B cell (primary cell): ENCODE data around the gene LZTFL1. TPM values are rescaled to one million over a fixed set of nuclear protein-coding genes. Genes with fewer than 3 reads are reported as not detected.

Experiments
- ATAC-seq: fragments of 200-7000 bp; cut with Tn5 transposase; one replicate; pipeline ENCODE4 v1.10.0; 2021; ENCODE audit warnings: low read depth, mild to moderate bottlenecking, moderate number of reproducible peaks, moderate library complexity
- CTCF ChIA-PET: fragments of 350-600 bp; sonication (Branson Sonifier 250); formaldehyde crosslinking; loops from one replicate; lab custom pipeline; 2021; ENCODE audit warnings: antibody characterized with exemption, inconsistent platforms; lab: Charles Lee
- POLR2A ChIA-PET: fragments of 350-600 bp; sonication (Branson Sonifier 250); formaldehyde crosslinking; loops from one replicate; lab custom pipeline; 2021; ENCODE audit warnings: antibody characterized with exemption; lab: Charles Lee
- DNase-seq: peaks from one replicate; pipeline ENCODE4 v3.0.0; 2013
- H2AFZ ChIP-seq: 2 replicates; pipeline ENCODE4 v1.6.1; 2012; ENCODE audit warnings: mild to moderate bottlenecking, low read depth, low read length; ENCODE audit not compliant: insufficient read depth, poor library complexity, severe bottlenecking
- H3K27ac ChIP-seq, 2 donors: 1 replicate in 1 of 2; 2 replicates in 1 of 2; pipeline ENCODE4 v1.5.1; 2012 to 2013; ENCODE audit warnings: low read length in 2 of 2, mild to moderate bottlenecking in 2 of 2, moderate library complexity in 1 of 2
- H3K27me3 ChIP-seq, 4 experiments: fragments of 200-600 bp in 1 of 4; sonication (generic) in 1 of 4; replicated peaks in 1 of 4; 1 replicate in 2 of 4; 2 replicates in 2 of 4; pipeline versions ENCODE4 v1.6.1 to v1.7.0; 2013 to 2016; ENCODE audit warnings: low read length in 3 of 4, mild to moderate bottlenecking in 2 of 4, mixed read lengths in 1 of 4, moderate library complexity in 1 of 4; ENCODE audit not compliant: insufficient read depth in 4 of 4, control insufficient read depth in 3 of 4; ENCODE audit errors: control extremely low read depth in 1 of 4
- H3K36me3 ChIP-seq, 2 experiments: replicated peaks in 1 of 2; 1 replicate in 1 of 2; 2 replicates in 1 of 2; pipeline versions ENCODE4 v1.6.1 to v1.7.1; 2013; ENCODE audit warnings: low read length in 1 of 2; ENCODE audit not compliant: insufficient read depth in 2 of 2, control insufficient read depth in 1 of 2; ENCODE audit errors: control extremely low read depth in 1 of 2, extremely low read depth in 1 of 2
- H3K4me1 ChIP-seq, 2 donors: fragments of 200-600 bp in 1 of 2; sonication (generic) in 1 of 2; 1 replicate in 1 of 2; 2 replicates in 1 of 2; pipeline versions ENCODE4 v1.5.1 to v1.6.1; 2013 to 2017; ENCODE audit warnings: low read length in 2 of 2; ENCODE audit not compliant: control insufficient read depth in 2 of 2, insufficient read depth in 2 of 2
- H3K4me2 ChIP-seq: replicated peaks from 2 replicates; pipeline ENCODE3; 2012; ENCODE audit warnings: mild to moderate bottlenecking, low read depth, low read length; ENCODE audit not compliant: poor library complexity, severe bottlenecking
- H3K4me3 ChIP-seq, 5 experiments: fragments of 200-600 bp in 1 of 5; sonication (generic) in 1 of 5; 1 replicate in 3 of 5; 2 replicates in 2 of 5; pipeline versions ENCODE4 v1.5.1 to v1.7.0; 2011 to 2016; ENCODE audit warnings: low read length in 4 of 5, mild to moderate bottlenecking in 4 of 5, low read depth in 2 of 5, control low read depth in 1 of 5, moderate library complexity in 1 of 5; ENCODE audit not compliant: insufficient read depth in 1 of 5; ENCODE audit errors: control extremely low read depth in 1 of 5, extremely low read depth in 1 of 5
- H3K79me2 ChIP-seq: fragments of 200-600 bp; sonication (generic); one replicate; pipeline ENCODE4 v1.6.0; 2016; ENCODE audit warnings: low read length; ENCODE audit not compliant: control insufficient read depth, insufficient read depth
- H3K9ac ChIP-seq: fragments of 200-600 bp; sonication (generic); 2 replicates; pipeline ENCODE4 v1.6.1; 2017; ENCODE audit warnings: mild to moderate bottlenecking, low read length, moderate library complexity
- H3K9me3 ChIP-seq, 3 donors: one replicate each; pipeline versions ENCODE4 v1.6.1 to v1.7.1; 2013; ENCODE audit warnings: low read length in 2 of 3; ENCODE audit not compliant: control insufficient read depth in 2 of 3, insufficient read depth in 1 of 3; ENCODE audit errors: control extremely low read depth in 1 of 3
- H4K20me1 ChIP-seq: 2 replicates; pipeline ENCODE4 v1.6.0; 2012; ENCODE audit warnings: mild to moderate bottlenecking, low read length; ENCODE audit not compliant: insufficient read depth, control insufficient read depth, poor library complexity, severe bottlenecking
- H3K27ac Mint-ChIP-seq: one replicate; pipeline ENCODE4 v1.8.0; 2021; ENCODE audit warnings: mixed read lengths
- H3K27me3 Mint-ChIP-seq: one replicate; pipeline ENCODE4 v1.8.0; 2021; ENCODE audit warnings: mixed read lengths
- H3K4me1 Mint-ChIP-seq: one replicate; pipeline ENCODE4 v1.8.0; 2021; ENCODE audit warnings: mixed read lengths
- H3K4me3 Mint-ChIP-seq: one replicate; pipeline ENCODE4 v1.8.0; 2021; ENCODE audit warnings: mixed read lengths
- H3K9me3 Mint-ChIP-seq: one replicate; pipeline ENCODE4 v1.8.0; 2022; ENCODE audit warnings: mixed read lengths; ENCODE audit not compliant: insufficient read depth
- EZH2 ChIP-seq: IDR thresholded peaks from 2 replicates; pipeline ENCODE4 v1.6.1; 2012; ENCODE audit warnings: borderline replicate concordance, low read depth, mild to moderate bottlenecking, moderate library complexity, low read length; ENCODE audit not compliant: insufficient read depth, poor library complexity, severe bottlenecking
- WGBS: methylation state at CpG from one replicate; pipeline ENCODE4 v1.1.5; 2013; ENCODE audit warnings: missing lambda C conversion rate; ENCODE audit not compliant: insufficient coverage; 5-methylcytosine and 5-hydroxymethylcytosine counted together
- intact Hi-C: fragments of 100-400 bp; cut with micrococcal nuclease; formaldehyde crosslinking; loops from one replicate; pipeline ENCODE4 v1.10.0; 2022
- polyA plus RNA-seq: library from polyadenylated mRNA; depleted of rRNA; stranded (reverse); fragments of >200 nt; gene quantifications from 2 replicates; pipeline ENCODE4 v1.2.3, GENCODE V29; 2012
- total RNA-seq, 2 donors: library from RNA; stranded (reverse); fragments of 120-200 nt in 1 of 2; gene quantifications; 1 replicate in 1 of 2; 2 replicates in 1 of 2; pipeline versions ENCODE4 v1.2.3 to v1.2.4, GENCODE V29; 2013 to 2022
- TF ChIP-seq, protein P1 (sequence below): fragments of 200-600 bp; IDR thresholded peaks from one replicate; pipeline ENCODE4 v1.8.0; 2022; ENCODE audit warnings: antibody characterized with exemption, mild to moderate bottlenecking

Gene LZTFL1
- total and polyA plus RNA-seq, 2 donors (not counting 1 experiment from before 2014, with no cell fraction given) = 16.5 to 17.8 TPM

DNA sequence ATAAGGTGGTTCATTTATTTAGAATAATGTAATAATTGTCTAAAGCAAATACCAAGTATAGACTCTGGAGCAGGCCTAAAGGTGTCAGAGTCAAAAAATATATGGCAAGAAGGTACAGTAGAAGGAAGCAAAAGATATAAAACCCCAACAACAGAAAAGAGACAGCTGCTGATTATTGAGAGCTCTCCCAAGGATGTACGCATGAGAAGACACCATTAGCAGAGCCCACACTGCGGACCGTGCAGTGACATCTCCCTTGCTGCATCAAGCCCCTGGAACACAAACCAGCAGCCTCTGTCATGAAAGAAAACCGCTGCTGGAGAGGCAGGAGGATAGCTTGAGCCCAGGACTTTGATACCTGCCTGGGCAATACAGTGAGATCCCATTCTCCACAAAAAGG is 27.6 kb downstream of the LZTFL1 start:
- no peak overlapping the region for H3K27ac ChIP-seq
- H3K4me1 ChIP-seq = peaks cover 6 to 10% of the 10 kb centered on the region in 2 donors
- CTCF ChIA-PET = interaction anchor here (0.6 kb wide), 1 partner anchor 88 kb away, joined by 3 read pairs; no protein-coding TSS in a partner anchor
- no peak overlapping the region for H3K4me2 ChIP-seq
- POLR2A ChIA-PET = no interaction called here
- intact Hi-C loops = no loop called here
- H2AFZ ChIP-seq = no peak overlapping the region
- no peaks in the 10 kb centered on the region for H3K36me3 ChIP-seq
- no peaks in the 10 kb centered on the region for H3K79me2 ChIP-seq
- H3K9me3 Mint-ChIP-seq = no peaks in the 10 kb centered on the region
- H3K27me3 ChIP-seq = no peaks in the 10 kb centered on the region
- H3K9ac ChIP-seq = no peak overlapping the region
- ATAC-seq = no peak
- H3K27me3 Mint-ChIP-seq = no peaks in the 10 kb centered on the region
- no peaks in the 10 kb centered on the region for H4K20me1 ChIP-seq
- peaks cover 24% of the 10 kb centered on the region for H3K4me1 Mint-ChIP-seq
- peaks cover 0 to 7% (median 7%) of the 10 kb centered on the region in 3 donors for H3K9me3 ChIP-seq
- no peak overlapping the region for H3K4me3 Mint-ChIP-seq
- H3K4me3 ChIP-seq = no peak overlapping the region
- DNase-seq = no peak
- 38% methylated on average over 3 of the region's 4 CpGs for WGBS
- TF ChIP-seq, protein P1, sequence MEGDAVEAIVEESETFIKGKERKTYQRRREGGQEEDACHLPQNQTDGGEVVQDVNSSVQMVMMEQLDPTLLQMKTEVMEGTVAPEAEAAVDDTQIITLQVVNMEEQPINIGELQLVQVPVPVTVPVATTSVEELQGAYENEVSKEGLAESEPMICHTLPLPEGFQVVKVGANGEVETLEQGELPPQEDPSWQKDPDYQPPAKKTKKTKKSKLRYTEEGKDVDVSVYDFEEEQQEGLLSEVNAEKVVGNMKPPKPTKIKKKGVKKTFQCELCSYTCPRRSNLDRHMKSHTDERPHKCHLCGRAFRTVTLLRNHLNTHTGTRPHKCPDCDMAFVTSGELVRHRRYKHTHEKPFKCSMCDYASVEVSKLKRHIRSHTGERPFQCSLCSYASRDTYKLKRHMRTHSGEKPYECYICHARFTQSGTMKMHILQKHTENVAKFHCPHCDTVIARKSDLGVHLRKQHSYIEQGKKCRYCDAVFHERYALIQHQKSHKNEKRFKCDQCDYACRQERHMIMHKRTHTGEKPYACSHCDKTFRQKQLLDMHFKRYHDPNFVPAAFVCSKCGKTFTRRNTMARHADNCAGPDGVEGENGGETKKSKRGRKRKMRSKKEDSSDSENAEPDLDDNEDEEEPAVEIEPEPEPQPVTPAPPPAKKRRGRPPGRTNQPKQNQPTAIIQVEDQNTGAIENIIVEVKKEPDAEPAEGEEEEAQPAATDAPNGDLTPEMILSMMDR = no peak
- TF ChIP-seq EZH2 = no peak
- no peak overlapping the region for H3K27ac Mint-ChIP-seq

DNA sequence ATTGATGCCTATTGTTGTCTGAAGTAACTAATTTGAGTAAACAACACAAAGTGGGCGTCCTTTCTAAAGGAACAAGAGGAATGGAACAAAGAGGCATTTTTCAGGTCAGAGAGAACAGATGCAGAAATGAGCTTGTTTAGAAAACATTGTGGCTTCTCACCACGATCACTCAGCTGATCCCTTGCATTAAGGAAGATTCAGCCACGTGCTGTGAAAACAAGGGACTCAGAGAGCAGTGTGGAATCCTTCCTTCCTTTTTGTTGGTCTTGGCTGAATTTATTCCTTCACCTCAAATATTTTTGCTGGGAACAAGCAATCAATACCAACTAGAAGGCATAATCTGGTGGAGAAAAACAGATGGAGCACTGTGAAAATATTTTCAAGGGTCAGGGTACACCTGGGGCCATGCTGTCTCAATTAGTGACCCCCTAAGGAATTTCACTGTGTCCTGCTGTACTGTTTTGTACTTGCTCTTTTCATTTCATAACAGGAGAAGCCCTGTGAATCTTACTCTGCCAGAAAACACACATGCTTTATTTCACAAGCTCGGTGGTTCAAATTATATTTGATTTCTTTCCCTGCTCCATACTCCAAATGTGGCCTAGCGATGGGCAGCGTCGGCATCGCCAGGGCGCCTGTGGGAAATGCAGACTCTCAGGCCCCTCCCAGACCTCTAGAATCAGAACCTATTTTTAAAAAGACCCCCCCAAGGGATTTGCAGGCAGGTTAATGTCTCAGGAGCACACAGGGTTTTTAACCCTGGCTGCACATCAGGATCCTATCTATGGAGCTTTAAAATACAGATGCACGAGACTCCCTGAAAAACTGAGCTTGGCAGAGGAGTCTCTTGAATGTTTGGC is 34.0 kb downstream of the LZTFL1 start:
- no peak overlapping the region for H3K4me3 Mint-ChIP-seq
- intact Hi-C loops = no loop called here
- Histone ChIP-seq H2AFZ (no peak overlapping the region), H3K36me3 (no peaks in the 10 kb centered on the region), H4K20me1 (no peaks in the 10 kb centered on the region), H3K4me1 (no peaks in the 10 kb centered on the region), H3K4me3 (no peak overlapping the region), H3K9me3 (no peaks in the 10 kb centered on the region), H3K9ac (no peak overlapping the region), H3K4me2 (no peak overlapping the region), H3K27me3 (no peaks in the 10 kb centered on the region), H3K27ac (no peak overlapping the region), H3K79me2 (no peaks in the 10 kb centered on the region)
- ATAC-seq = no peak
- no peak for DNase-seq
- CTCF ChIA-PET = interaction anchor here (1.0 kb wide), 1 partner anchor 18 kb away, joined by 4 read pairs; no protein-coding TSS in a partner anchor
- H3K4me1 Mint-ChIP-seq = no peaks in the 10 kb centered on the region
- WGBS = 92% methylated on average over 8 of the region's 10 CpGs
- POLR2A ChIA-PET = no interaction called here
- no peaks in the 10 kb centered on the region for H3K27me3 Mint-ChIP-seq
- no peaks in the 10 kb centered on the region for H3K9me3 Mint-ChIP-seq
- H3K27ac Mint-ChIP-seq = no peak overlapping the region
- TF ChIP-seq EZH2 = no peak
- TF ChIP-seq, protein P1 = no peak
